AG09309 (cell line): ENCODE data around the gene CFAP57.
"Not testable (repeated sequence)": the region's sequence is repeated elsewhere in the genome, so short reads cannot be mapped to it uniquely, and the experiment has no call there.

Experiments used
- DNase-seq: peaks from one replicate; pipeline ENCODE4 v3.0.0-alpha.2; 2010; ENCODE audit warnings: low read depth
- H3K4me3 ChIP-seq: 2 replicates; pipeline ENCODE4 v1.5.1; 2011; ENCODE audit warnings: mild to moderate bottlenecking, low read depth, low read length, moderate library complexity; ENCODE audit not compliant: control insufficient read depth
- TF ChIP-seq, protein P1 (sequence below): IDR thresholded peaks from 2 replicates; pipeline ENCODE4 v1.5.1; 2011; ENCODE audit warnings: mild to moderate bottlenecking, low read depth, low read length, inconsistent platforms; ENCODE audit not compliant: insufficient read depth, control insufficient read depth; ENCODE audit errors: missing control alignments

The CFAP57 gene

GRCh38 chr1:43135857-43136781 lies 36.0 kb upstream of the CFAP57 start:
- TF ChIP-seq, protein P1, sequence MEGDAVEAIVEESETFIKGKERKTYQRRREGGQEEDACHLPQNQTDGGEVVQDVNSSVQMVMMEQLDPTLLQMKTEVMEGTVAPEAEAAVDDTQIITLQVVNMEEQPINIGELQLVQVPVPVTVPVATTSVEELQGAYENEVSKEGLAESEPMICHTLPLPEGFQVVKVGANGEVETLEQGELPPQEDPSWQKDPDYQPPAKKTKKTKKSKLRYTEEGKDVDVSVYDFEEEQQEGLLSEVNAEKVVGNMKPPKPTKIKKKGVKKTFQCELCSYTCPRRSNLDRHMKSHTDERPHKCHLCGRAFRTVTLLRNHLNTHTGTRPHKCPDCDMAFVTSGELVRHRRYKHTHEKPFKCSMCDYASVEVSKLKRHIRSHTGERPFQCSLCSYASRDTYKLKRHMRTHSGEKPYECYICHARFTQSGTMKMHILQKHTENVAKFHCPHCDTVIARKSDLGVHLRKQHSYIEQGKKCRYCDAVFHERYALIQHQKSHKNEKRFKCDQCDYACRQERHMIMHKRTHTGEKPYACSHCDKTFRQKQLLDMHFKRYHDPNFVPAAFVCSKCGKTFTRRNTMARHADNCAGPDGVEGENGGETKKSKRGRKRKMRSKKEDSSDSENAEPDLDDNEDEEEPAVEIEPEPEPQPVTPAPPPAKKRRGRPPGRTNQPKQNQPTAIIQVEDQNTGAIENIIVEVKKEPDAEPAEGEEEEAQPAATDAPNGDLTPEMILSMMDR, result no peak
- no peak for DNase-seq

GRCh38 chr1:43137445-43138052 lies 34.6 kb upstream of the CFAP57 start:
- TF ChIP-seq, protein P1, result no peak
- DNase-seq, result no peak
- no peak overlapping the region for H3K4me3 ChIP-seq

More at GRCh38 chr1:43135857-43136781, 36.0 kb upstream of the CFAP57 start:
- H3K4me3 ChIP-seq, result no peak overlapping the region

GRCh38 chr1:43139295-43139694 lies 32.8 kb upstream of the CFAP57 start:
- DNase-seq, H3K4me3 ChIP-seq: not testable (repeated sequence)

- H3K4me3 ChIP-seq, result no peak overlapping the region
- no peak for DNase-seq
- TF ChIP-seq, protein P1, result no peak
Measured at GRCh38 chr1:43140010-43140409, 32.1 kb upstream of the CFAP57 start.

DNA sequence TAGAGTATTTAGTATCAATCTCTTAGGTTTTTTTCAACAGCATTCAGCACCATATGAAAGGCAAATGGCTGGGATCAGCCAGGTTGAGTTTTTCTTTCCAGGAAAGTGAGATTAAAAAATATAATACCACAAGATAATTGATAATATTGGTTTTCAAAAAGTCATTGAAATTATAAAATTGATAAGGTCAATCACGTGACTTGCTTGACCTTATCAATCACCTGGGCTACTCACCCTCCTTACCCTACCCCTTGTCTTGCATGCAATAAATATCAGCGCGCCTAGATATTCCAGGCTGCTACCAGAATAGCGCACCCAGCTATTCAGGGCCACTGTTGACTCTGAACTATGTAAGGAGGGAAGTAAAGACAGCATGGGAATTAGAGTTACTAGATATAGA lies 31.5 kb upstream of the CFAP57 start:
- TF ChIP-seq, protein P1, result no peak
- DNase-seq, result no peak

GRCh38 chr1:43143441-43143888 lies 28.7 kb upstream of the CFAP57 start:
- TF ChIP-seq, protein P1, result peak; percentile 25
- no peak for DNase-seq
- no peak overlapping the region for H3K4me3 ChIP-seq

More for the DNA sequence above, 31.5 kb upstream of the CFAP57 start:
- H3K4me3 ChIP-seq, result no peak overlapping the region

- peak; percentile 14 for DNase-seq
- H3K4me3 ChIP-seq, result no peak overlapping the region
- TF ChIP-seq, protein P1, result no peak
Measured at GRCh38 chr1:43144237-43144636, 27.9 kb upstream of the CFAP57 start.
